Fibroblast of mammary gland (primary cell): ENCODE measurements around the gene GRK4.
"Not testable (repeated sequence)": the region's sequence is repeated elsewhere in the genome, so short reads cannot be mapped to it uniquely, and the experiment has no call there.

Experiments
- DNase-seq: peaks from one replicate; pipeline ENCODE4 v3.0.0-alpha.2; 2010; ENCODE audit warnings: low read depth
- H3K4me3 ChIP-seq: 2 replicates; pipeline ENCODE4 v1.5.1; 2011; ENCODE audit warnings: low read depth, mild to moderate bottlenecking, low read length, moderate library complexity; ENCODE audit not compliant: control insufficient read depth
- CTCF ChIP-seq: conservative IDR thresholded peaks from 2 replicates; pipeline ENCODE4 v1.5.1; 2011; ENCODE audit warnings: low read depth, low read length, inconsistent platforms; ENCODE audit not compliant: control insufficient read depth, insufficient read depth

GRK4 gene

DNA sequence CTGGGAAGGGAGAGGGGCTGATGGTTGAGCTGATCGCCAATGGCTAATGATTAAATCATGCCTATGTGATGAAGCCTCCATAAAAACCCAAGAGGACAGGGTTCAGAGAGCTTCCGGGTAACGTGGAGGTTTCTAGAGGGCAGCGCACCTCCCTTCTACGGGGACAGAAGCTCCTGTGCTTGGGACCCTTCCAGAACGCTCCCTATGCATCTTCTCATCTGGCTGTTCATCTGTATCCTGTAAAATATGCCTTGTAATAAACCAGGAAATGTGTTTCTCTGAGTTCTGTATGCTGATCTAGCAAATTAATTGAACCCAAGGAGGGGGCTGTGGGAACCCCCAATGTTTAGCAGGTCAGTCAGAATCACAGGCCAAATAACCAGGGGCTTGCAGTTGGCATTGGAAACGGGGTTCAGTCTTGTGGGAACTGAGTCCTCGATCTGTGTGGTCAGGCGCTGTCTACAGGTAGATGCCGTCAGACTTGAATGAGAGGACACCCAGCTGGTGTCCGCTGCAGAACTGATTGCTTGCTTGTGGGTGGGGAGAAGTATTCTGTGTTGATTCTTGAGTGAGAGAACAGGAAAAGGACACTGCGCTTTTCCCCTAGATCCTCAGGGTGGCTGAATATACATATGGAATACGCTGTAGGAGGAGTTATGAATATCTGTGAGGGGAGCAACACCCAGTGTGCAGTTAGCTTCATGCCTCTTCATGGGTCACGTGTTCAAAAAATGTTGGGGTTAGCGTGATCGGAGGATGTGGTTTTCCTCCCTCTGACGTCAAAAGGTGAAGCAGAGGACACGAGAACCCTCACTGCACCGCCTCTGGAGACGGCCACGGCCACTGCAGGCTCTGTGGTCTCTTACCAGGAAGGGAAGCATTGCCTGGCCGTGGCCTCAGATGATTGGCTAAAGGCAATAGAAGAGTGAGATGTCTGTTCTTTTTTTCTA is 81.8 kb downstream of the GRK4 start:
- peak; percentile 63 for DNase-seq
- H3K4me3 ChIP-seq = no peak overlapping the region
- TF ChIP-seq CTCF = no peak

DNA sequence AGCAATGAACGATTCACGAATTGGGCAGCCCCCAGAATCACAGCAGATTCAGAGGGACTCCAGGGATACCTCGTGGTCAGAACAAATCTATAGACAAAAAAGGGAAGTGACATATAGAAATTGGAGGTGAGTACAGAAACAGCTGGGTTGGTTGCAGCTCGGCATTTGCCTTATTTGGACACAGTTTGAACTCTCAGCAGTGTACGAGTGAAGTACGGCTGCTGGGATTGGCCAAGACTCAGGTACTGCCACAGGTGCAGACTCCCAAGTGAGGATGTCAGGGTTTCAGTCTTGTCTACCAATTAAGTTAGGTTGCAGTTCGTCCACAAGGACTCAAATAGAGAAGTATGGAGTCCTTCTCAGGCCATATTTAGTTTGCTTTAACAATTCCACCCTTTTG is 82.8 kb downstream of the GRK4 start:
- DNase-seq = no peak
- no peak overlapping the region for H3K4me3 ChIP-seq

DNA sequence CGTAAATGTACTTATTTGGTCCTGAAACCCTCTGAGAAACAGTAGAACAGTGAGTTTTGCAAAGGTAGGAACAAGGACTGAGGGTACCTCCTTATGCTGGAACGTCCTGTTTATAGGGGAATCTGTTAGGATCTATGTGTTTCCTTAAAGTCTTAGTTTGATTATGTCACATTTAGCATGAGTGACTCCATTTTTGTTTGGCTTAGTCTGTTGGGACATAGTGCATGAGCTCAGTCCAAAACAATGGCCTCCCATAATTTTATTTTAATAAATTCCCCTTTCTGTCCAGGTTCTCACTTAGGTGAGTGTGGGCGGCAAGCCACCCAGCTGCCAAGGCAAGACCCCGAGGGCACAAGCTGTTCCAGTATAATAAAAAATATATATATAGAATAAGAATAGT is 83.3 kb downstream of the GRK4 start:
- H3K4me3 ChIP-seq = no peak overlapping the region
- no peak for TF ChIP-seq CTCF
- DNase-seq = no peak

More for the DNA sequence above, 82.8 kb downstream of the GRK4 start:
- no peak for TF ChIP-seq CTCF

DNA sequence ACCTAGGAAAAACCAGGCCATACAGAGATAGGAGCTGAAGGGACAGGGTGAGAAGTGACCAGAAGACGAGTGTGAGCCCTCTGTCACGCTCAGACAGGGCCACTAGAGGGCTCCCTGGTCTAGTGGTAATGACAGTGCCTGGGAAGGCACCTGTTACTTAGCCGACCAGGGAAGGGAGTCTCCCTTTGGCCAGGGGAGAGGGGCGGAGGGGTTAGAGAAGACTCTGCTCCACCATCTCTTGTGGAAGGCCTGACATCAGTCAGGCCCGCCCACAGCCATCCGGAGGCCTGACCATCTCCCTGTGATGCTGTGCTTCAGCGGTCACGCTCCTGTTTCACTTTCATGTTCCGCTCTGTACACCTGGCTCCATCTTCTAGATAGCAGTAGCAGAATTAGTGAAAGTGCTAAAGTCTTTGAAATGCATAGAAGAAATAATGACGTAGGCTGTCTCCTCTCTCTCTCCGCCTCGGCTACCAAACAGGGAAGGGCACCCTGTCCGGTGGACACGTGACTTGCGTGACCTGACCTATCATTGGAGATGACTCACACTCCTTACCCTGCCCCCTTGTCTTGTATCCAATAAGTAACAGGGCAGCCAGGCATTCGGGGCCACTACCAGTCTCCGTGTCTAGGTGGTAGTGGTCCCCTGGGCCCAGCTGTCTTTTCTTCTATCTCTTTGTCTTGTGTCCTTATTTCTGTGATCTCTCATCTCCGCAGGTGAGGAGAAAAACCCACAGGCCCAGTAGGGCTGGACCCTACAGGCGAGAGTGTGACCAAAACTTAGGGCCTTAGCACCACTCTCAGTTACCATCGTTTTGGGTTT is 84.3 kb downstream of the GRK4 start:
- peak; percentile 78 for TF ChIP-seq CTCF
- peak; percentile 52 for DNase-seq
- no peak overlapping the region for H3K4me3 ChIP-seq

DNA sequence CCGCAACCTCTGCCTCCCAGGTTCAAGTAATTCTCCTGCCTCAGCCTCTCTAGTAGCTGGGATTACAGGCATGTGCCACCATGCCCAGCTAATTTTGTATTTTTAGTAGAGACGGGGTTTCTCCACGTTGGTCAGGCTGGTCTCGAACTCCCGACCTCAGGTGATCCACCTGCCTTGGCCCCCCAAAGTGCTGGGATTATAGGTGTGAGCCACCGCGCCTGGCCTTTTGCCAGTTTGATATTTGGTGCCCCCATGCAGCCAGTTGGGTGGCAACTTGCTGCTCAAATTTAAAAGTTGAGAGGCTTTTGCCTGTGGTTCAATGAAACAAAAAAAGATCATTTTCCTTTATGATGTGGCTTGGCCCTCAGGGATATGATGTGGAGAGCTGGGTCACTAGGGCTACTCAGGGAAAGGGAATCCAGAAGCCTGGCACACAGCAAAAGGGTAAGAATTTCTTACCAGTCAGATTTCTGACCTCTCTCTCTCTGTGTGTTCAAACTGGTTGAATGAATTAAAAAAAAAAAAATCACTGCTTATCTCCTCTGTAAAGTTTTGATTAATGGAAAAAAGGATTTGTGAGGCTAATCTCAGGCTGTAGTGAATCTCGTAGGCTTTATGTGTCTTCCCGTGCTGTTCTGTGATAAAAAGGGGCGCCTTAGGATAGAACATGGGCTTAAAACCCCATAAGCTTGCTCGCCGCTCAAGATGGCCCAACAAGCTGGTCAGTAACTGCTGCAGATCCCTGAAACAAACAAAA is 87.9 kb downstream of the GRK4 start:
- DNase-seq = not testable (repeated sequence)

GRCh38 chr4:3054169-3054759 is 90.9 kb downstream of the GRK4 start:
- no peak for DNase-seq
- H3K4me3 ChIP-seq = no peak overlapping the region
- TF ChIP-seq CTCF = no peak

More for the DNA sequence above, 87.9 kb downstream of the GRK4 start:
- not testable (repeated sequence) for H3K4me3 ChIP-seq
